Epidermal melanocyte (primary cell): Measurements from ENCODE around the gene JPT2.
"Not testable (repeated sequence)": the region's sequence is repeated elsewhere in the genome, so short reads cannot be mapped to it uniquely, and the experiment has no call there.

Experiments
- DNase-seq: peaks from one replicate; pipeline ENCODE4 v3.0.0; 2011; ENCODE audit warnings: low spot score; ENCODE audit not compliant: insufficient read length

Gene JPT2

DNA sequence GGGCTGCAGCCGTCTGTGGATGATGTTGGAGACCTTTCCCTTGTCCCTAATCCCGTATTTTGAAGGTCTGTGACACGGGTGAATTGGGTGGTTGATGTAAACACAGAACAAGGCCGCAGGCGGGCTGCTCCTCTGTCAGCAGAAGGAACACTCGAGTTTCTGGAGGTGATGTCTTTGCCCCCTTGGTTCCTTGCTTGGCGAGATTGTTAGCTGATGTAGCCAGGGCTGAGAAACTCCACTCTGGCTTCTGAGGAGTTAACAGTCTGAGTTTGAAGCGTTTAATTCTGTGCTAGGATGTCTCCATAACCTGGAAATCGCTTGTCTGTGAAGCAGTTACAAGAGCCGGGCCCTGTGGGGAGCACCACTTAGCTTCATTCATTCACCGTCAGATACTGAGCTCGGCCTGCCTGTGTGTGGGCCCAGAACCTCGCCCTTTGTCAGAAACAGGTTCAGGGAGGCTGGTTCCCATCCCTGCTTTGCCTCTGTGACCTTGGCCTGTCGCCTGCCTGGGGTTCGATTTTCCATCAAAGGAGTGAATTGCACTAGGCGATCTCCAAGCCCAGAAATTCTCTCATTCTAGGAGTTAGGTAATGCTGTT, 29.2 kb downstream of the JPT2 start:
- DNase-seq: no peak

DNA sequence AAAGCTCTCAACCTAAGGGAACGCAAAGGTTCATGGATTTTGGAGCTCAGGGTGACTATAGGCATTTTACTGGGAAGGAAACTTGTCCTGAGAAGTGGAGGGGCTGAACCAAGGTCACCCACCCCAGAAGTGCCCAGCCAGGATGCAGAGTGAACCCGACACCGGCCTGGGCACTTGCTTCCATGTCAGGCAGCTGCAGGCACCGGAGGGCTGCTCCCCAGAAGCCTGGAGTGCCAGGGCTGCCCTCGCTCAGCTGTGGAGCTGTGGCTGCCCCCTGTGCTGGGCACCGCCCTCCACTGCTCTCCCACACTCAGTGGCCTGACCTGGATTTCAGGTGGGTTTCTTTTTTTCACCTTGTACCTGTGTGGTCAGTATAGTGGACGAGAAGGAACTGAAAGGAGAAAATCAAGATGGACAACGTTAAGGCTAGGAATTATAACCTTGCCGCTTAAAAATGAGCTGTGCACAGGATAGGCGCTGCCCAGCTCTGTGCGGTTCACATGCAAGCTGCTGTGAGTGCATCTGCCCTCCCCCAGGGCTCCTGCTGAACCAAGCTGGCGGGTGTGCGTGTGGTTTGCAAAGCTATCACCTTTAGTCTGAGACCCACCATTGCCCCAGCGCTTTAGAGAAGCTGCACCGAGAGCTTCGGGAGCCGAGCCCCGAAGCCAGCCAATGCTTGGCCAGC, 30.1 kb downstream of the JPT2 start:
- no peak for DNase-seq

DNA sequence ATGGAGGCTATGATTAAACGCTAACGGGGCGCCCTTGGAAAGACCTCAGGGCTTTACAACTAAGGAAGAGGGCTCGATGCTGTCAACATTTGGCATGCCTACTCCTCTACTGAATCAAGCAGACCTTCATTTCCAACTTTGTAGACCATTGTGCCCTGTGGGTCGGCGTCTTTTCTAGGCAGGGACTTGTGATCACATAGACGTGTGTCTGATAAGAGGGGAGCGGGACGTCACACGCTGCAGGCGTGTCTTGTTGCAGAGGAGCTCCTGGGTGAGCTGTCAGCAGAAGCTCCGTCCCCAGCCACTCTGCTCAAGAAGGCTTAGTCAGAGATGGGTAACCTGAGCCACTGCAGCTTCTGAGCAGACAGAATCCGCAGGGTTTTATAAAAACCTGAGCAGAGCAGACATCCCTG, 30.7 kb downstream of the JPT2 start:
- DNase-seq: no peak

- DNase-seq: no peak
Measured at GRCh38 chr16:1709356-1709755, 31.3 kb downstream of the JPT2 start.

DNA sequence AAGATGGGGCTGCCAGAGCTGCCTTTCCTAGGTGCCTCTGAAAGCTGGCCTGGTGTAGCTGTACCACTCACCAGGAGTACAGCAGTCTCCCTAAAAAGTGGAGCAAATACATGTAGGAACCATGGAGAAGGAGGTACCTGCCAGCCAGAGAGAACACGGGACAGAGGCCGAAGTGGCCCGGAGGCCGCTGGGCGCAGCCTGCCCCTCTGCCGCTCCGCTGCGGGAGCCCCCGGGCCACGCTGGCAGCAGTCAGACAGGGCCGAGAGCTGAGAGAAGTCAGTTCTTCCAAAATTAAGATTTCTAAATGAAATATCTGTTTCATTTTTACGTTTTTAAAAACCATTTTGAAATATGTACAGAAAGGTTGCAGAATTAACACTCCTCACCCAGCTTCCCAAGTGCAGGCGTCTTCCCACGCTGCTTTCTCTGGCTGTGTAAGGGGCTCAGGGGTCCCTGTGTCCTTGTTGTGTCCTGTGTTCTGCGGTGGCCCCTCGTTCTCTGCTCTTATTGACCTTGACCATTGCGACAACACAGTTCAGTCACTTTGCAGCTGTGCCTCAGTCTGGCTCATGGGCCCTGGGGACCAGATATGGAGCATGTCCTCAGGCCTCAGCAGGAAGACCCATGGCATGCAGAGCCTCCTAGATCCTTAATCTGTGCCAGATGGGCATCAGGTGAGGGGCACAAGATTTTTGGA, 32.9 kb downstream of the JPT2 start:
- DNase-seq: no peak

- DNase-seq: no peak
Measured at GRCh38 chr16:1712791-1713261, 34.7 kb downstream of the JPT2 start.

DNA sequence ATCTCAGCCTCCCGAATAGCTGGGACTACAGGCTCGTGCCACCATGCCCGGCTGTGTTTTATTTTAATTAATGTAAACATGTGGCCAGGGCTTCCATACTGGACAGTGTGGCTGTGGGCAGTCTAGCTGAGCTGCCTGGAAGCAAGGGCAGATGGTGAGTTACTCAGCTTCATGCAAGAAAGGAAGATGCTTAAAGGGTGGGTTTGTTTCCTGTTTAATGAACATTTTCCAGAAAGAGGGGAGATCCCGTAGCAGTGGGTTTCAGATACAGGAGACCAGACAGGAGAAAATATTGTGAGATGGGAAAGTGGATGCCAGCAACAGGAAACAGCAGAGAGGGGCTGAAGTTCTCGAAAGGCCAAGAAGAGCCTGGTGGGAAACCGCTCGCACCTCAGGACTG, 35.3 kb downstream of the JPT2 start:
- no peak for DNase-seq

DNA sequence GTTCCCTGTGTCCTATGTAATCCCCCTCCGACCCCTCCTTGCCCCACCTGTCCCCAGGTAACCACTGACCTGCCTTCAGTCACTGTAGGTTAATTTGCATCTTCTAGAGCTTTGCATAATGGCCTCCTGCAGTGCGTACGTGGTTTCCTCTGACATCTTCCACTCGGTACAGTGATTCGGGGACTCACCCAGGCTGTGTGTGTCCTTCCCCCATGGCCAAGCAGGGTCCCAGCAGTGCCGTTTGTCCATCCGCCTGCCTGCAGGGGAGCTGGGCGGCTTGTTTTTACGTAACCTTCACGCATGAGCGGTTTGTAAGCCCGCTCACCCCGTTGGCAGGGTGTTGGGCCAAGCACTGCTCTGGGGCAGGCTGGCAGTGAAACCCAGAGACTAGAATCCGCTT, 35.9 kb downstream of the JPT2 start:
- DNase-seq: no peak

DNA sequence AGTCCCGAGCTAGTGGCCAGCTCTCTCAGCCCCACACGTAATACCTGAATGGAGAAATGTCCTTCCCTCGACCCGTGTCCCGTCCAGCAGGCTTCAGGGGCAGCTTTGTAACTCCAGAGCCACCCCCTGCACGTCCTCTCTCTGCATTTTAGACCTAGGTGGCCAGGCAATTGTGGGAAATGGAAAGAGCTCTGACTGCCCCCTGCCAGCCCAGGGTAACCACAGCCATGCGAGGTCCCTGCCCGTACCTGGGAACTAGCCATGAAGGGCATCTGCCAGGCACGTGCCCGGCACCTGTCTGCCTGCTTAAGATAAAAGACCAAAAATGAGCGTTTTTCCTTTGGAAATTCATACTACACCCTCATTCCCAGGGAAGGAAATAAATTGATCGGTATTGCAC, 37.1 kb downstream of the JPT2 start:
- DNase-seq: no peak

DNA sequence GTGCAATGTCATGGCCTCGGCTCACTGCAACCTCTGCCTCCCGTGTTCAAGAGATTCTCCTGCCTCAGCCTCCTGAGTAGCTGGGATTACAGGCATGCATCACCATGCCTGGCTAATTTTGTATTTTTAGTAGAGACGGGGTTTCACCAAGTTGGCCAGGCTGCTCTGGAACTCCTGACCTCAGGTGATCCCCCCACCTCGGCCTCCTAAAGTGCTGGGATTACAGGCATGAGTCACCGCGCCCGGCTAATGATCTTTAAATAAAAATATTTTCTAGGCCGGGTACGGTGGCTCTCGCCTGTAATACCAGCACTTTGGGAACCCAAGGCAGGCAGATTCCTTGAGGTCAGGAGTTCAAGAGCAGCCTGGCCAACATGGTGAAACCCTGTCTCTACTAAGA, 40.2 kb downstream of the JPT2 start:
- DNase-seq: not testable (repeated sequence)

DNA sequence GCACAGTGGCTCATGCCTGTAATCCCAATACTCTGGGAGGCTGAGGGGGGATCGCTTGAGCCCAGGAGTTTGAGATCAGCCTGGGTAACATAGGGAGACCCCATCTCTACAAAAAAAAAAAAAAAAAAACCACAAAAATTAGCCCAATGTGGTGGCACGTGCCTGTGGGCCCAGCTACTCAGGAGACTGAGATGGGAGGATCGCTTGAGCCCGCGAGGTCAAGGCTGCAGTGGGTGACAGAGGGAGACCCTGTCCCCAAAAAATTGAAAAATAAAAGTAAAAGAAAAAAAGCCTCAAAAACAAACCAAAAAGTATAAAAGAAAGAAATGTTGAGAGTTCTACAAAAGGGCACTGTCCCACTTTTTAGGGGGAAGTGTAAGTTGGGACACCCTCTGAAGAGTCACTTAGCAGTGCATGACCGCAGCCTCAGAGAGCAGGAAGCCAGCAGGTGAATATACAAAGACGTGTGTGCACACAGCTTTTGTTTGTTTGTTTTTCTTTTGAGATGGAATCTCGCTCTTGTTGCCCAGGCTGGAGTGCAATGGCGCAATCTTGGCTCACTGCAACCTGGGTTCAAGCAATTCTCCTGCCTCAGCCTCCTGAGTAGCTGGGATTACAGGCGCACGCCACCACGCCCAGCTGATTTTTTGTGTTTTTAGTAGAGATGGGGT, 41.6 kb downstream of the JPT2 start:
- not testable (repeated sequence) for DNase-seq

DNA sequence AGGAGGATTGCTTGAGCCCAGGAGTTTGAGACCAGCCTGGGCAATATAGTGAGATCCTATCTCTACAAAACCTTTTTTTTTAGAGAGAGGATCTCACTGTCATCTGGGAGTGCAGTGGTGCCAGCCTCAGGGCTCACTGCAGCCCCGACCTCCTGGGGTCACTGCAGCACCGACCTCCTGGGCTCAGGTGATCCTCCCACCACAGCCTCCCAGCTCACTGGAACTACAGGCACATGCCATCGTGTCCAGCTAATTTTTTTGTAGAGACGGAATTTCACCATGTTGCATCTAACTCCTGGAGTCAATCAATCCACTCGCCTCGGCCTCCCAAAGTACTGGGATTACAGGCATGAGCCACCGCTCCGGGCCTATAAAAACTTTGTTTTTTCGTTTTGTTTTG, 43.3 kb downstream of the JPT2 start:
- no peak for DNase-seq

GRCh38 chr16:1723450-1724147, 45.5 kb downstream of the JPT2 start:
- DNase-seq: no peak

GRCh38 chr16:1724491-1724890, 46.4 kb downstream of the JPT2 start:
- DNase-seq: no peak

DNA sequence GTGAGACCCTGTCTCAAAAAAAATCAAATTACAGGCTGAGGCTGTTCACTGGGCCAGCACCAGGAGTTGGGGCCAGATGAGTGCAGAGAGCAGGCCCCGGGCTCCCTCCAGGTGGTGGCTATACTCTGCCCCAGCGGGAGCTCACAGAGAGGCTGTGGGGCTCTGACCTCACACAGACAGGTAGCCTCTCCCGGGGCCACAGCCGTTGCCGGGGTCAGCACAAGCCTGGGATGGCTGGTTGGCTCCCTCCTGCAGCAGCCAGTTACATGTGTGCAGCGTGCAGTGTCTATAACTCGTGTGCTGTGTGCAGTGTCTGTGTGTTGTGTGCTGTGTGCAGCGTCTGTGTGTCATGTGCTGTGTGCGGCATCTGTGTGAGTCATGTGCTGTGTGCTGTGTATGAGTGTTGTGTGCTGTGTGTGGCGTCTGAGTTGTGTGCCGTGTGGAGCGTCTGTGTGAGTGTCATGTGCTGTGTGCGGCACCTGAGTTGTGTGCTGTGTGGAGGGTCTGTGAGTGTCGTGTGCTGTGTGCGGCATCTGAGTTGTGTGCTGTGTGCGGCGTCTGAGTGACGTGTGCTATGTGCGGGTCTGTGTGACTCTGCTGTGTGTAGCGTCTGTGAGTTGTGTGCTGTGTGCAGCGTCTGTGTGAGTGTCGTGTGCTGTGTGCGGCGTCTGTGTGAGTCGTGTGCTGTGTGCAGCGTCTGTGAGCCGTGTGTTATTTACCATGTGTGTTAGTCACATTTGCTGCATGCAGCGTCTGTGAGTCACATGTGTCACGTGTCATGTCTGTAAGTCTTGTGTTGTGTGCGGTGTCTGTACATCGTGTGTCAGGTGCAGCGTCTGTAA, 48.8 kb downstream of the JPT2 start:
- no peak for DNase-seq

GRCh38 chr16:1727651-1728624, 49.9 kb downstream of the JPT2 start:
- DNase-seq: no peak

DNA sequence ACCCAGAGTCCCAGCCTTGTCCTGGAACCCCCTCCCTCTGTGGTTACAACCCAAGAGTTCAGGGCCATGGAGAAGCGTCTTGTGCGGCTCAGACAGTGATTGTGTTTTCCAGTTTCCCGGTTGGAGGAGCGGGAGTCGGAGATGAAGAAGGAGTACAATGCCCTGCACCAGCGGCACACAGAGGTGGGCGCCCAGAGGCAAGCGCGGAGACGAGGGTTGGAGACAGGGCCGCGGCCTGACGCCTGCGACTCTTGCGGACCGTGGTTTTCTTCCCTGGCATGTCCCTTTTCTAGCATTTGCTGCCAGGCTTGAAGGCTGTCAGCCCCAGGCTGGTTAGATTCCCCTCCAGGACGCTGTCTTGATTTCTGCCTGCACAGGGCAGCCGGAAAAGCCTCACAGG, 50.9 kb downstream of the JPT2 start:
- DNase-seq: no peak

DNA sequence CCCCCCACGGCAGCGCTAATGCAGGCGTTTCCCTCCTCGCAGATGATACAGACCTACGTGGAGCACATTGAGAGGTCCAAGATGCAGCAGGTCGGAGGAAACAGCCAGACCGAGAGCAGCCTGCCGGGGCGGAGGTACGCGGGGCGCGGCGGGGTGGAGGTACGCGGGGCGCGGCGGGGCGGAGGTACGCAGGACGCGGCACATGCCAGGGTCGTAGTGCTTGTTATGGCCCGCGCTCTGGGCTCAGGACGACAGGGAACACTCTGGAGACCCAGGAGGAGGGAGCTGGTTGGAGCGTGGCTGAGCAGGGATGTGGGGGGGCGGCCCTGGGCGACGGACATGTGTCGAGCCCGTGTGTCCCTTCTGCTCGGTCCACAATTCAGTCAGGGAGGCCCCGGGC, 51.4 kb downstream of the JPT2 start:
- no peak for DNase-seq

DNA sequence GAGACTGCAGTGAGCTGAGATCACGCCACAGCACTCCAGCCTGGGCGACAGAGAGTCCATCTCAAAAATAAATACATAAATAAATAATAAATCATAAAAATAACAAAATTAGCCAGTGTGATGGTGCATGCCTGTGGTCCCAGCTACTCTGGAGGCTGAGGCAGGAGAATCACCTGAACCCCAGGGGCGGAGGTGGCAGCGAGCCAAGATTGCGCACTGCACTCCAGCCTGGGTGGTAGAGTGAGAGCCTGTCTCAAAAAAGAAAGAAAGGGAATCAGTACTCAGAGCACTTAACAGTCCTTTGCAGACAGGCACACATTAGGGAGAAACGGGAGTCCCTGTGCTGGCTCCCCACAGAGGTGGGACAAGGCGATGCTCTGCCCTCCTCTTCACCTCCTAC, 53.0 kb downstream of the JPT2 start:
- no peak for DNase-seq
